HTERT RPE-1 (cell line): ENCODE data around the gene NUDT13.
"Not testable (repeated sequence)": the region's sequence is repeated elsewhere in the genome, so short reads cannot be mapped to it uniquely, and the experiment has no call there.

Experiments
- in situ Hi-C: fragments of 300-500 bp; cut with MboI; formaldehyde crosslinking; loops from 4 replicates; pipeline ENCODE4 v1.14.3; 2020; ENCODE audit warnings: low sequenced_read_pairs

Gene NUDT13

GRCh38 chr10:73097305-73097670 lies 13.0 kb upstream of the NUDT13 start:
- in situ Hi-C loops = no loop called here

DNA sequence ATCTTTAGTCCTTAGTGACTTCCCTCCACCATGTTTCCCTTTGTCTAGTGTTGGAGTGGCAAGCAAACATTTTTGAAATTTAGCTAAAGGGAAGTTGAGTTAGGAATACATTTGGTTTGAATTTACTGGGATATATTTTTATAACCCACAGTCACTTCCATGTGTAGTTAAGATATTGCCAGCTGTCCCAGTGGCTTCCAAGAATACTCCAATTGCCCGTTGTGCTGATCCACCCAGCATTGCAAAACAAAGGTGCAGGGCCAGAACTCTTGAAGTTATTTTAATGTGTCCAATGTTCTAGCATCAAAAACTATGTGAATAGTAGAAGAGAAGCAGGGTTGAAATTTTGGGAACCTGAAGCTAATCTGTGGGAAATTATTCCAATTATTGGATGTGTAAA lies 11.1 kb upstream of the NUDT13 start:
- in situ Hi-C loops = no loop called here

GRCh38 chr10:73106301-73106700 lies 4.0 kb upstream of the NUDT13 start:
- in situ Hi-C loops = no loop called here

DNA sequence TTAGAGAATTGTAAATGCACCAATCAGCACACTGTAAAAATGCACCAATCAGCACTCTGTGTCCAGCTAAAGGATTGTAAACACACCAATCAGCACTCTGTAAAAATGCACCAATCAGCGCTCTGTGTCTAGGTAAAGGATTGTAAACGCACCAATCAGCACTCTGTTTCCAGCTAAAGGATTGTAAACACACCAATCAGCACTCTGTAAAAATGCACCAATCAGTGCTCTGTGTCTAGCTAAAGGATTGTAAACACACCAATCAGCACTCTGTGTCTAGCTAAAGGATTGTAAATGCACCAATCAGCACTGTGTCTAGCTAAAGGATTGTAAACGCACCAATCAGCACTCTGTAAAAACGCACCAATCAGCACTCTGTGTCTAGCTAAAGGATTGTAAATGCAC lies 1.0 kb upstream of the NUDT13 start:
- in situ Hi-C loops = not testable (repeated sequence)

GRCh38 chr10:73112032-73112431 lies 1.8 kb downstream of the NUDT13 start:
- in situ Hi-C loops = not testable (repeated sequence)

GRCh38 chr10:73113551-73113950 lies 3.3 kb downstream of the NUDT13 start:
- in situ Hi-C loops = no loop called here

DNA sequence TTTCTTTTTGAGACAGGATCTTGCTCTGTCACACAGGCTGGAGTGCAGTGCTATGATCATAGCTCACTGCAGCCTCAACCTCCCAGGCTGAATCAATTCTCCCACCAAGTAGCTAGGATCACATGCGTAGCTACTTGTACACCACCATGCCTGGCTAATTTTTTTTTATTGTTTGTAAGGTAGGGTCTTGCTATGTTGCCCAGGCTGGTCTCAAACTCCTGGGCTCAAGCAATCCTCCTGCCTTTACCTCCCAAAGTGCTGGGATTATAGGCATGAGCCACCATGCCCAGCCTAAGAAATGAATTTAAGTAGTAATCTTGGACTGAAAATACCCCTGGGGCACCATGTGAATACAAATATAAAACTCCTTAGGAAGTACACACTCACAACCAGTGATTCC lies 5.8 kb downstream of the NUDT13 start:
- in situ Hi-C loops = no loop called here

DNA sequence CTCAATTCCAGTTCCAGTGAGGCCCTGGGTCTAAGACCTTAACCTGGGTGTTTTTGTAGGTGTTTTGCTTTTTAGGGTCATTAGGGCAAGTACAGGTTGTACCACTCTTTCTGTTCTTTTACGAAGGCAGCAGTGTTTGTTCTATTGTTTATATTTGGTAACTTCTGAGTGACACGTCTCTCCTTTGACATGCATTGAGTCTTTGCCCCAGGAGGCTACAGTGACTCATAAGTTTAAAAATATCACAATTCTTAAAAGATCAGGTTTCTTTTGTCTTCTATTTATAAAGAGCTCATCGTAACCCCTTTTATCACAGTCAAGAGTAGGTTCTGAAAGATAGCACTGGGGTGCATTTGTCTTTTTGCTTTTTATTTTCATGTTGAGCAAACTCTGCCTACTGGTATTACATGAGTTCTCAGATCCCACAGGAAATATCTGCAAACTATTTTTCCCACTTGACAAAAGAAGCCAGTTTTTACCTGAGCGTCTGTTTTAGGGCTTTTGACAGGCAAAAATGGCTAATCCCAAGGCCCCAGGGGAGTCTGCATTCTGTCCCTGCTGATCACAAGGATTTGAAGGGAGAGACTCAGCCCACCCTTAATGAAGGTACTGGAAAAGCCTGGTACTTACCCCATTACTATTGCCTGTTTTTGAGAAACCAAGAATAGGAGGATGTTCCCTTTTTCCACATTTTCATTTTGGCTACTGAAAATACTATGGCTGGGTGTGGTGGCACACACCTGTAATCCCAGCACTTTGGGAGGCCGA lies 7.9 kb downstream of the NUDT13 start:
- in situ Hi-C loops = no loop called here

DNA sequence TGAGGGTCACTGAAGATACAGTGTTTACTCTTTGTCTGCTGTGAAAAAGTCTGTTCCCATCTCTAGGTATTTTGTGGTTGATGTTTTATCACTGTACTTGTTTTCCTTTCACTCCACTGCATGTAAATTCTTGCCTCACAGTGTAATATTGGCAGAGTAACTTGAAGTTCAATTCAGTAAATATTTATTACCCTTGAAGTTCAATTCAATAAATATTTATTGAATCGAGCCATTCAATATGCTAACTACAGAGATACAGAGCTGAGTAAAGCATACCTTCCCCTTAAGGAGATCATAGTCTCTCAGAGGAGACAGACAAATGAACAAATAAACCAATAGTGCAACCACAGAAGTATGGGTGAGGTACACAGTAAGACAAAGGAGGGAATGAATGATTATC lies 9.2 kb downstream of the NUDT13 start:
- in situ Hi-C loops = no loop called here

DNA sequence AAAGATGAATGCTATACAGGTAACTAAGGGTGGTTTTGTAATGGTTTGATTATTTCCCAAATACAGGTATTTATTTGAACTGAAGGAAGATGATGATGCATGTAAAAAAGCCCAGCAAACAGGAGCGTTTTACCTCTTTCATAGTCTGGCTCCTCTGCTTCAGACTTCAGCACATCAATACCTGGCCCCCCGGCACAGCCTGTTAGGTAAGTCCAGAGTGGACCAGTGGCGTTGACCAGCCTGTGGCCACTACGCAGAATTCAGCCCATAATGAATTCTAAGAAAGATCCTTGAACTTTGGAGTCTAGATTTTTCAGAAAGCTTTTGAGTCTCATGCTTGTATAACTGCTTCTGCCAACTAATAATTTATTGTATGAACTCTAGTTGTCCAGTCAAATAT lies 9.7 kb downstream of the NUDT13 start:
- in situ Hi-C loops = no loop called here

GRCh38 chr10:73126343-73126742 lies 16.1 kb downstream of the NUDT13 start:
- in situ Hi-C loops = no loop called here

DNA sequence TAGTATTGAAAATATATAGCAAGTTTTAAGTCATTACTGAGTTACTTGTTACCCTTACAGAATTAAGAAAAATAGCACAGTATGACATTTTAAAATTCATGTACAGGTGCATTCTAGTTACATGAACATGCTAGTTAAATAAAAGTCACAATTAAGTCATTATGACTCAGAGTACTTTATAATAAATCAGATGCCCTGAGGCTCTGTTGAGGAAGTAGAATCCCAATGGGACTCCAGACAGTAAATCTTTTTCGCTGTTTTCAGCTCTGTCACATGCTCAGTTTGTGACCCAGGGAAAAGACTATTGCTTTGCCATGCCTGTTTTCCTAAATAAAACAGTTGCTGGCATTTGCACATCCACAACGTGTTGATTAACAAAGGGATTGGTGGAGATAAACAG lies 21.0 kb downstream of the NUDT13 start:
- in situ Hi-C loops = no loop called here

- in situ Hi-C loops = no loop called here
Measured at GRCh38 chr10:73131913-73132686, 21.8 kb downstream of the NUDT13 start.

GRCh38 chr10:73134727-73135126 lies 24.5 kb downstream of the NUDT13 start:
- in situ Hi-C loops = no loop called here

DNA sequence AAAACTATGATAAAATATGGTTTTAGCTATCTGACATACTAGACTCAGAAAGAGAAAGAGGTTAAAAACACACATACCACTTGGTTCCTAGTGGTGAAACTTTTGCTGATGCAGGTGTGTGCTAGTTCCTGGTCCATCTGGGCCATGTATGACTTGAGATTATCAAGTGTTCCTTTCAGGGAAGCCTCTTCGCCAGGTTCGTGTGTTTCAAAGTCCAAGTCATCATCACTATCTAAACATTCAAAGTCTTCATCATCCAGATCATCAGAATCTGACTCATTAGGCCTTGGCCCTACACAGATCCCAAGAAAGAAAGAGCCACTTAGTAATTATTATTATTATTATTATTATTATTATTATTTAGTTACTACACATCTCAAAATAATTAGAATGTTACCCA lies 26.4 kb downstream of the NUDT13 start:
- in situ Hi-C loops = no loop called here

GRCh38 chr10:73139251-73139650 lies 29.0 kb downstream of the NUDT13 start:
- in situ Hi-C loops = no loop called here

- in situ Hi-C loops = no loop called here
Measured at GRCh38 chr10:73141603-73142002, 31.3 kb downstream of the NUDT13 start.

- in situ Hi-C loops = not testable (repeated sequence)
Measured at GRCh38 chr10:73150633-73151413, 40.6 kb downstream of the NUDT13 start.

- in situ Hi-C loops = no loop called here
Measured at GRCh38 chr10:73152009-73152408, 41.8 kb downstream of the NUDT13 start.

DNA sequence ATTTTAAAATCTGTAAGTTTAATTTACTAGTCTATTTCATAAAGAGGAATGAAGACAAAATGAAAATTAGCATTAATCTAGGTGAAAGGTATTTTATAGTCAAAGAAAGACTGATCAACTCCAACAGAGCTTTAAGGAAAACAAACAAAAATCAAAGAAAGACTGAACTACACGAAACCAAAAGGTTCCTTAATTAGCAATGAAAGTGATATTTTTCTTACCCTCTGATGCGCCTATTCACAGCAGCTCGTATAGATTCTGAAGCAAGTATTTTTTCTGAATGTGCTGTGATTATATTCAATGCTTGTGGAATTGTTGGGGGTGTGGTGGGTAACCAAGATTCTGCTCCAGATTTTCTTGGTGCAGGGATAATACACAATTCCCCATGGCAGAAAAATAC lies 45.8 kb downstream of the NUDT13 start:
- in situ Hi-C loops = no loop called here

- in situ Hi-C loops = no loop called here
Measured at GRCh38 chr10:73159038-73159648, 48.9 kb downstream of the NUDT13 start.
